Measurements from ENCODE around the gene HYDIN. TPM values are rescaled to one million over a fixed set of nuclear protein-coding genes. Genes with fewer than 3 reads are reported as not detected.

HYDIN gene
- 0.35 TPM in 1 of 2 replicates, not detected in the other for total RNA-seq (2022)
- Bru-seq, nascent RNA: percentile 6 among the genes with signal in this experiment
- percentile 14 among the genes with signal in this experiment for BruChase-seq, experiment 1, labeled RNA remaining after a 6-hour chase
- percentile 11 among the genes with signal in this experiment for BruChase-seq, experiment 2, labeled RNA remaining after a 2-hour chase
- long read RNA-seq: 0 reads

- POLR2A ChIA-PET: no interaction called here
- no peak within 1 kb of the TSS for H3K27ac Mint-ChIP-seq (ENCODE audit: low read depth, unreplicated experiment)
- peaks cover 14% of the 10 kb centered on the region for H3K9me3 Mint-ChIP-seq (ENCODE audit: unreplicated experiment)
Observed at GRCh38 chr16:71230122-71230845, at the start of gene HYDIN. Gene HYDIN, minus strand, starts transcription at chr16:71230722. Its CDS starts 43,827 bp downstream, at chr16:71186895.

GRCh38 chr16:71276589-71277334 is 46.2 kb upstream of the HYDIN start:
- TF ChIP-seq CTCF (IDR thresholded peaks at IDR 0.05; ENCODE audit: unreplicated experiment): no peak
- no peak overlapping the region for H3K4me3 Mint-ChIP-seq (ENCODE audit: unreplicated experiment)
- no peak overlapping the region for H3K27ac Mint-ChIP-seq (ENCODE audit: low read depth, unreplicated experiment)
- no peak for DNase-seq (ENCODE audit: unreplicated experiment)
- ChIA-PET POLR2A (no interaction called here), CTCF (interaction anchor here (0.6 to 0.7 kb wide), 2 partner anchors 198 to 609 kb away, joined by 3 read pairs; no protein-coding TSS in a partner anchor)
- BruUV-seq (replicated peaks): no TSS peak
- peaks cover 3% of the 10 kb centered on the region for H3K36me3 Mint-ChIP-seq (ENCODE audit: insufficient read depth, unreplicated experiment)
- H3K9me3 Mint-ChIP-seq (ENCODE audit: unreplicated experiment): peaks cover 10% of the 10 kb centered on the region
- intact Hi-C loops (cut with micrococcal nuclease): no loop called here
- no peaks in the 10 kb centered on the region for H3K27me3 Mint-ChIP-seq (ENCODE audit: insufficient read depth, unreplicated experiment)
- H3K4me1 Mint-ChIP-seq (ENCODE audit: insufficient read depth, unreplicated experiment): no peaks in the 10 kb centered on the region

More at GRCh38 chr16:71230122-71230845, at the start of gene HYDIN:
- Mint-ChIP-seq H3K36me3 (ENCODE audit: insufficient read depth, unreplicated experiment) (no peaks in the 10 kb centered on the region), H3K4me1 (ENCODE audit: insufficient read depth, unreplicated experiment) (no peaks in the 10 kb centered on the region), H3K4me3 (ENCODE audit: unreplicated experiment) (peak within 1 kb of the TSS; percentile 62), H3K27me3 (ENCODE audit: insufficient read depth, unreplicated experiment) (peaks cover 16% of the 10 kb centered on the region)
- no peak for TF ChIP-seq CTCF (IDR thresholded peaks at IDR 0.05; ENCODE audit: unreplicated experiment)
- intact Hi-C loops (cut with micrococcal nuclease): no loop called here
- BruUV-seq (replicated peaks): no TSS peak
- CTCF ChIA-PET: no interaction called here
- DNase-seq (ENCODE audit: unreplicated experiment): no peak

- peaks cover 21% of the 10 kb centered on the region for H3K27me3 Mint-ChIP-seq (ENCODE audit: insufficient read depth, unreplicated experiment)
- DNase-seq (ENCODE audit: unreplicated experiment): no peak
- no peak overlapping the region for H3K27ac Mint-ChIP-seq (ENCODE audit: low read depth, unreplicated experiment)
- POLR2A ChIA-PET: no interaction called here
- H3K9me3 Mint-ChIP-seq (ENCODE audit: unreplicated experiment): peaks cover 10% of the 10 kb centered on the region
- no peak overlapping the region for H3K4me3 Mint-ChIP-seq (ENCODE audit: unreplicated experiment)
- no peaks in the 10 kb centered on the region for H3K4me1 Mint-ChIP-seq (ENCODE audit: insufficient read depth, unreplicated experiment)
- intact Hi-C loops (cut with micrococcal nuclease): no loop called here
- TF ChIP-seq CTCF (IDR thresholded peaks at IDR 0.05; ENCODE audit: unreplicated experiment): no peak
- no TSS peak for BruUV-seq (replicated peaks)
- CTCF ChIA-PET: no interaction called here
- no peaks in the 10 kb centered on the region for H3K36me3 Mint-ChIP-seq (ENCODE audit: insufficient read depth, unreplicated experiment)
Observed at GRCh38 chr16:71273384-71273783, 42.9 kb upstream of the HYDIN start.

GRCh38 chr16:71264299-71264698 is 33.8 kb upstream of the HYDIN start:
- Mint-ChIP-seq H3K27ac (ENCODE audit: low read depth, unreplicated experiment) (no peak overlapping the region), H3K36me3 (ENCODE audit: insufficient read depth, unreplicated experiment) (no peaks in the 10 kb centered on the region), H3K4me3 (ENCODE audit: unreplicated experiment) (no peak overlapping the region), H3K9me3 (ENCODE audit: unreplicated experiment) (no peaks in the 10 kb centered on the region), H3K27me3 (ENCODE audit: insufficient read depth, unreplicated experiment) (peaks cover 50% of the 10 kb centered on the region), H3K4me1 (ENCODE audit: insufficient read depth, unreplicated experiment) (no peaks in the 10 kb centered on the region)
- POLR2A ChIA-PET: no interaction called here
- no peak for TF ChIP-seq CTCF (IDR thresholded peaks at IDR 0.05; ENCODE audit: unreplicated experiment)
- CTCF ChIA-PET: interaction anchor here (0.6 kb wide), 1 partner anchor 153 kb away, joined by 3 read pairs; no protein-coding TSS in a partner anchor
- BruUV-seq (replicated peaks): no TSS peak
- DNase-seq (ENCODE audit: unreplicated experiment): no peak
- intact Hi-C loops (cut with micrococcal nuclease): no loop called here
